ENCODE measurements around the gene PLXDC2. TPM values are rescaled to one million over a fixed set of nuclear protein-coding genes. Genes with fewer than 3 reads are reported as not detected.

PLXDC2 gene
- total RNA-seq, 6 donors from 2014 or later, result 39.0 to 129 (median 68.0) TPM

- TF ChIP-seq POLR2AphosphoS5 (IDR thresholded peaks at IDR 0.05), result no peak
- TF ChIP-seq POLR2A (IDR thresholded peaks at IDR 0.05), result no peak
- TF ChIP-seq, protein P1, sequence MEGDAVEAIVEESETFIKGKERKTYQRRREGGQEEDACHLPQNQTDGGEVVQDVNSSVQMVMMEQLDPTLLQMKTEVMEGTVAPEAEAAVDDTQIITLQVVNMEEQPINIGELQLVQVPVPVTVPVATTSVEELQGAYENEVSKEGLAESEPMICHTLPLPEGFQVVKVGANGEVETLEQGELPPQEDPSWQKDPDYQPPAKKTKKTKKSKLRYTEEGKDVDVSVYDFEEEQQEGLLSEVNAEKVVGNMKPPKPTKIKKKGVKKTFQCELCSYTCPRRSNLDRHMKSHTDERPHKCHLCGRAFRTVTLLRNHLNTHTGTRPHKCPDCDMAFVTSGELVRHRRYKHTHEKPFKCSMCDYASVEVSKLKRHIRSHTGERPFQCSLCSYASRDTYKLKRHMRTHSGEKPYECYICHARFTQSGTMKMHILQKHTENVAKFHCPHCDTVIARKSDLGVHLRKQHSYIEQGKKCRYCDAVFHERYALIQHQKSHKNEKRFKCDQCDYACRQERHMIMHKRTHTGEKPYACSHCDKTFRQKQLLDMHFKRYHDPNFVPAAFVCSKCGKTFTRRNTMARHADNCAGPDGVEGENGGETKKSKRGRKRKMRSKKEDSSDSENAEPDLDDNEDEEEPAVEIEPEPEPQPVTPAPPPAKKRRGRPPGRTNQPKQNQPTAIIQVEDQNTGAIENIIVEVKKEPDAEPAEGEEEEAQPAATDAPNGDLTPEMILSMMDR (IDR thresholded peaks at IDR 0.05), result no peak
- no peak for TF ChIP-seq EP300 (IDR thresholded peaks at IDR 0.05)
- peak overlapping the region; percentile 23 to 90 (median 84) for H3K27ac ChIP-seq
- peaks cover 24 to 48% (median 41%) of the 10 kb centered on the region in 4 donors for H3K4me1 ChIP-seq
- ATAC-seq (ENCODE audit: low FRiP score in 2 of 2) (no peak), DNase-seq (no peak)
- H3K27me3 ChIP-seq, result no peaks in the 10 kb centered on the region
- H3K4me3 ChIP-seq, result no peak overlapping the region
- H3K9me3 ChIP-seq, result no peaks in the 10 kb centered on the region
- H3K36me3 ChIP-seq, result peaks cover 0 to 5% (median 0%) of the 10 kb centered on the region in 4 donors
- 87 to 100% methylated on average over 3 of the region's 3 CpGs for WGBS, 2 donors
Measured at GRCh38 chr10:20002657-20003056, 186.4 kb downstream of the PLXDC2 start.

- Histone ChIP-seq H3K4me3 (no peak overlapping the region), H3K9me3 (no peaks in the 10 kb centered on the region), H3K36me3 (peaks cover 0 to 5% (median 0%) of the 10 kb centered on the region in 4 donors), H3K27me3 (no peaks in the 10 kb centered on the region), H3K27ac (peak overlapping the region; percentile 81 to 90 (median 85)), H3K4me1 (peaks cover 24 to 48% (median 41%) of the 10 kb centered on the region in 4 donors)
- DNase-seq, result peak in 1 of 2 donors; percentile 52
- TF ChIP-seq POLR2A (IDR thresholded peaks at IDR 0.05) (peak in 1 of 4 donors; percentile 36), EP300 (IDR thresholded peaks at IDR 0.05) (no peak), POLR2AphosphoS5 (IDR thresholded peaks at IDR 0.05) (no peak)
- TF ChIP-seq, protein P1 (IDR thresholded peaks at IDR 0.05), result no peak
- WGBS, 2 donors, result 20 to 72% methylated on average over 1 to 3 of the region's 3 CpGs
- ATAC-seq (ENCODE audit: low FRiP score in 2 of 2), result peak; percentile 62 to 73
Measured at GRCh38 chr10:20004087-20004523, 187.9 kb downstream of the PLXDC2 start.

GRCh38 chr10:20005638-20006037 lies 189.4 kb downstream of the PLXDC2 start:
- 69 to 81% methylated on average over 8 of the region's 8 CpGs for WGBS, 2 donors
- peaks cover 24 to 48% (median 41%) of the 10 kb centered on the region in 4 donors for H3K4me1 ChIP-seq

GRCh38 chr10:20006169-20006870 lies 190.1 kb downstream of the PLXDC2 start:
- DNase-seq (no peak), ATAC-seq (ENCODE audit: low FRiP score in 2 of 2) (no peak)
- H3K4me1 ChIP-seq, result peaks cover 24 to 48% (median 41%) of the 10 kb centered on the region in 4 donors
- H3K4me3 ChIP-seq, result no peak overlapping the region
- H3K27me3 ChIP-seq, result no peaks in the 10 kb centered on the region
- WGBS, 2 donors, result 53 to 57% methylated on average over 4 of the region's 4 CpGs
- H3K27ac ChIP-seq, result peak overlapping the region; percentile 81 to 90 (median 85)
- H3K9me3 ChIP-seq, result no peaks in the 10 kb centered on the region
- H3K36me3 ChIP-seq, result peaks cover 0 to 5% (median 0%) of the 10 kb centered on the region in 4 donors
- TF ChIP-seq POLR2AphosphoS5 (IDR thresholded peaks at IDR 0.05), result no peak
- no peak for TF ChIP-seq POLR2A (IDR thresholded peaks at IDR 0.05)
- TF ChIP-seq, protein P1 (IDR thresholded peaks at IDR 0.05), result no peak
- TF ChIP-seq EP300 (IDR thresholded peaks at IDR 0.05), result no peak

More at GRCh38 chr10:20005638-20006037, 189.4 kb downstream of the PLXDC2 start:
- DNase-seq (no peak), ATAC-seq (ENCODE audit: low FRiP score in 2 of 2) (no peak)
- Histone ChIP-seq H3K36me3 (peaks cover 0 to 5% (median 0%) of the 10 kb centered on the region in 4 donors), H3K9me3 (no peaks in the 10 kb centered on the region), H3K27ac (peak overlapping the region; percentile 81 to 90 (median 85)), H3K27me3 (no peaks in the 10 kb centered on the region), H3K4me3 (no peak overlapping the region)
- TF ChIP-seq EP300 (IDR thresholded peaks at IDR 0.05) (no peak), POLR2AphosphoS5 (IDR thresholded peaks at IDR 0.05) (peak in 1 of 2 donors; percentile 16)

DNA sequence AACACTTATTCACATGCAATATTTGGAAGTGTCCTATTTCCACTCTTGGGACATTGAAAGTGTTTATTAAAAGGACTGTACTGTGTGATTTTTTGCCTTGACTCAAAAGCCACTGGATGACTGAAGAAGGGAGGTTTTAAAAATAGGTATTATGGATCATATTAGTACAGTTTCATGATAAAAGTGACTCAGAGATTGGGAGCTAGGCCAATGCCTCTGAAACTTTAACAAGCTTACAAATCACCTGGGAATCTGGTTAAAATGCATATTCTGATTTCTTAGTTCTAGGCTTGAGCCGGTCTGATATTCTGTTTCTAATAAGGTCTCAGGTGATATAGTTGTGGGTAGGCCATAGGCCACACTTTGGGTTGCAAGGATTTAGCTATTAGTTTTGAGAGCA lies 191.2 kb downstream of the PLXDC2 start:
- Histone ChIP-seq H3K9me3 (no peaks in the 10 kb centered on the region), H3K4me3 (no peak overlapping the region), H3K27me3 (no peaks in the 10 kb centered on the region), H3K27ac (peak overlapping the region in 2 of 4 donors; percentile 81 to 90), H3K4me1 (peaks cover 24 to 45% (median 36%) of the 10 kb centered on the region in 4 donors), H3K36me3 (peaks cover 0 to 1% (median 0%) of the 10 kb centered on the region in 4 donors)
- no peak for ATAC-seq (ENCODE audit: low FRiP score in 2 of 2)
- WGBS, 2 donors, result 86 to 87% methylated on average over 1 of the region's 1 CpG
- TF ChIP-seq POLR2A (IDR thresholded peaks at IDR 0.05), result no peak
- TF ChIP-seq, protein P1 (IDR thresholded peaks at IDR 0.05), result no peak
- DNase-seq, result no peak
